ENCODE measurements around the gene SUSD1. TPM values are rescaled to one million over a fixed set of nuclear protein-coding genes. Genes with fewer than 3 reads are reported as not detected.
"Not testable (repeated sequence)": the region's sequence is repeated elsewhere in the genome, so short reads cannot be mapped to it uniquely, and the experiment has no call there.

The SUSD1 gene
- polyA plus RNA-seq, 3 donors = 31.7 to 41.4 (median 31.8) TPM

DNA sequence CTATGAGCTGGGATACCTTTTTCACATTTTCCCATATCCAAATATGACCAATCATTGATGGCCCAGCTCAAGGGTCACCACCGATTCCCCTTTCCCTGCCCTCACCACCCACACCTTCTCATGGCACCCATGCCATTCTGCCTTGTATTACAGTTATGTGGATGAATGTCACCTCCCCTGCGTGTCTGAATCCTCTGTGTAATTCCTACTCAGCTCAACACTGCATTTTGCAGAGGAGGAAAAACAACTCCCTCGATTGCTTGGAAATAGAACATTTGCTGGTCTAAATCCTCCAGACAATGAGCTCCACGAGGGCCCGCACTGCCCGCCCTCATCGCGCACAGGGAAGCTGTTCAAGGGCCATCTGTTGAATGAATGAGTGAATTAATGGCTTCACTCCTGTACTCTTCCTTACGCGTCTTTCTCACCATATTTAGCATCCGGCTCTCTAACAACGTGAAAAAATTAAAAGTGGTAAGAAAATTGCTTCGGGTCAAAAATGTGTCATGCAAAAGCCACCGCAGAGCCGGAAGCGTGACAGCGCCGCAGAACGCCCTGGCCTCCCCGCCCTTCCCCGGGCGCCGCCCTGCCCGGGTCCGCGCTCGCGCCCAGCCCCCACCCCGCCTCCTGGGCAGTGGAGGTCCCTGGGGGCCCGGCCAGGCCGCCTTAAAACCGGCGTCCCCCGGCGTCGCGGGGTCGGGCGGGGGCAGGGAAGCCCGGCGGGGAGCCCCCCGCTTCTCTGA, 704 bp downstream of the SUSD1 start:
- no peak for DNase-seq (ENCODE audit: low read depth in 3 of 3, low spot score in 2 of 3)

DNA sequence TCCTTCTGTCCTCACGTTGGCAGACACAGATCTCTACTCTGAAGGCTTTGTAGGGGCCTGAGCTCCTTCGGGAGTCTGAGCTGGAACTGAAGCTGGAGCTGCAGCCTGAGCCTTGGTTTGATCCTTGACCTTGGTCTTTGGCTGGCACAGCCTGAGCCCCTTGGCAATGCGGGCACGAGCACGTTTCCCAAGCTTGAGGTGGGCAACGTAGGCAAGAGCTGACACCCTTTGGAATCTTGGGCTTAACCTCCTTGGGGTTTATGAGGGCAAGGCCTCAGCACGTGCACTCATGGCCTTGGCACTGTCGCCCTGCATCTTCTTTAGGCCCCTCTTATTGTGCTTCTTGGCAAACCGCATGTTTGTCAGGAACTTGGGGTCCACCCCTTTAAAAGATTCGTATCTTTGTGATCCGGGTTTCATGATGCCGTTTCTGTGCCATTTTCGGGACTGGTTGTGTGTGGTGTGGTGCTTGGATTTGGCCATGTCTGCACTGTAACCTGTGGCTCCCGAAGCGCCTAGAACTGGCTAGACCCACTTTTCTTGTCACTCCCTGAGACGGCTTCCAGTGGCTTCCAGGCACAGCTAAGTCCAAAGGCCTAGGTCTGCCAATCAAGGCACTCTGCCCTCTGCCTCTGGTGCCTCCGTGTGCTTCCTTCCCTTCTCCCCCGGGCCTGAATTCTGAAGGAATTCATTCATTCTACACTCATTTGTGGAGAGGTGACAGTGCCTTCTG, 1.4 kb downstream of the SUSD1 start:
- DNase-seq (ENCODE audit: low read depth in 3 of 3, low spot score in 2 of 3) = no peak

GRCh38 chr9:112170968-112171367, 4.1 kb downstream of the SUSD1 start:
- no peak for DNase-seq (ENCODE audit: low read depth in 3 of 3, low spot score in 2 of 3)

GRCh38 chr9:112170235-112170634, 4.9 kb downstream of the SUSD1 start:
- DNase-seq (ENCODE audit: low read depth in 3 of 3, low spot score in 2 of 3) = no peak

- DNase-seq (ENCODE audit: low read depth in 3 of 3, low spot score in 2 of 3) = no peak
These were observed 5.7 kb downstream of the SUSD1 start for GRCh38 chr9:112169368-112169767.

- DNase-seq (ENCODE audit: low read depth in 3 of 3, low spot score in 2 of 3) = no peak
These were observed 6.9 kb downstream of the SUSD1 start for GRCh38 chr9:112168197-112168596.

- DNase-seq (ENCODE audit: low read depth in 3 of 3, low spot score in 2 of 3) = no peak
These were observed 8.6 kb downstream of the SUSD1 start for GRCh38 chr9:112166176-112167140.

DNA sequence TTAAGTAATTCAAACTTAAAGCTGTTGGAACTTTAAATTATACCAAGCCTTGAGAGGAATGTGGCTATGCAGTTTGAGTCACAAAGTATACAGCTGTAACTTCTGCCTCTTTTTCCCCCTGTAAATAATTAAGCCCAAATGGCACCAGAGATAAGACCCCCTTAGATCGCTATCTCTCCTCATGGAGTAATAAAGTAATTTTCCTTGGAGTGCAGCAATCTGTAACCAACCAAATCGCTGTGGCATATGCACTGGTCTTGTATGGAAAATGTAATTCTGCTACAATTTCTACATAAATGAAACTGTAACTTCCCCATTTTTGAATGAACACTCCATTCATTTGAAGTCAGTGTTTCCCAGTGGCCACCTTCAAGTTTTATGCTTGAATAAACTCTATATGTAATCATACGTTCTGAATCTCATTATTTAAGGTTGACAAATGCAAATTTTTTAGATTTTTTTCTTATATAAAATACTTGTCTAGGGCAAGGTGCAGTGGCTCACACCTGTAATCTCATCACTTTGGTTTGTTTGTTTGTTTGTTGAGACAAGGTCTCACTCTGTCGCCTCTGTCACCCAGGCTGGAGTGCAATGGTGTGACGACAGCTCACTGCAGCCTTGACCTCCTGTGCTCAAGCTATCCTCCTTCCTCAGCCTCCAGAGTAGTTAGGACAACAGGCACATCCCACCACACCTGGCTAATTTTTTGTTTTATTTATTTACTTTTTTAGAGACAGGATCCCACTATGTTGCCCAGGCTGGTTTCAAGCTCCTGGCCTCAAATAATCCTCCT, 12.3 kb downstream of the SUSD1 start:
- DNase-seq (ENCODE audit: low read depth in 3 of 3, low spot score in 2 of 3) = no peak

GRCh38 chr9:112159781-112160180, 15.3 kb downstream of the SUSD1 start:
- no peak for DNase-seq (ENCODE audit: low read depth in 3 of 3, low spot score in 2 of 3)

DNA sequence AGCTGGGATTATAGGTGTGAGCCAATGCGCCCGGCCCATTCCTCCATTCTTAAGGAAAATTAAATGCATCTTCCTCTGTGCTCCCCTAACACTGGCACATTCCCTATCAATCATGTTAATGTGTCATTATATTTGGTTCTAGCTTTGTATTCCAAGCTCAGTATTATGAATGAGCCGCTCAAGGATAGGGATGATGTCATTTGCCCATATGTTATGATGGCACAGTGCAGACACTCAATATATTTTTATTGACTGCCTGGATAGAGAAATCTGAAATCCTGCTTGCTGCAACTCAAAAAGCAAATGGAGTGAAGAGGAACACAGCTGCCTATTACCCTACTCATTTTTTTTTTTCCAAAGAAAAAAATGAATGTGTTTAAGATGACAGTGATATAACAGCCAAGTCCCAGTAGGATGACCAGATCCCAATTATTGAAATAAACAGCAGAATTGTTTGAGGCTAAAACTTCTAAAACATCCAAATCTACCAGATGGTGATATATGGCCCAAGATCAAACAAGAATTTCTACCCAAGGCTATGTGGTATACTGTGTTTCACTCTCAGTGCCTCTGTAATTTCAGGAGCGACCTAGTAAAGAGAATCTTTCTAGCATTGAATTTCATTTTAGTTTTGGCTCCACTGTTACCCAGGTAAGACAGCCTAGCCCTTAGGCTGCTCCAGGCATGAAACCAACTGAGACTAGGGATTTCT, 16.3 kb downstream of the SUSD1 start:
- DNase-seq (ENCODE audit: low read depth in 3 of 3, low spot score in 2 of 3) = no peak

- DNase-seq (ENCODE audit: low read depth in 3 of 3, low spot score in 2 of 3) = no peak
These were observed 17.1 kb downstream of the SUSD1 start for GRCh38 chr9:112157961-112158360.

GRCh38 chr9:112157087-112157486, 18.0 kb downstream of the SUSD1 start:
- no peak for DNase-seq (ENCODE audit: low read depth in 3 of 3, low spot score in 2 of 3)

- no peak for DNase-seq (ENCODE audit: low read depth in 3 of 3, low spot score in 2 of 3)
These were observed 25.9 kb downstream of the SUSD1 start for GRCh38 chr9:112149211-112149610.

- DNase-seq (ENCODE audit: low read depth in 3 of 3, low spot score in 2 of 3) = no peak
These were observed 29.2 kb downstream of the SUSD1 start for GRCh38 chr9:112145886-112146285.

- no peak for DNase-seq (ENCODE audit: low read depth in 3 of 3, low spot score in 2 of 3)
These were observed 30.3 kb downstream of the SUSD1 start for GRCh38 chr9:112144807-112145206.

DNA sequence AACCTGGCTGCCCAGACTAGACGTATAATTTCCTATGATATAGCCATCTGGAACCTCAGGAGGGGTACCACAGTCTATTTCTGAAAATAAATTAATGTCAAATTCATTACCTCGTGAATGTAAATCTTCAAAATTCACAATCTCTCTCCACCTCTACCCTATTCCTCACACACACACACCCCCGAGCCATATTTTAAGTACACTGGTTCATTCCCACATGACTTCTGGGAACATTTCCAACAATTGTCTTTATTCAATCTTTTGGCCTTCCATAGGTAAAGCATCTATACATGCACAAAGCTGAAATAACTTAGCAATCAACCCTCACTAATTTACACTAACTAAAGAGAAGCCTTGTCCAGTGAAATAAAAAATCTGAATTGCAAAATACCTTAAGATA, 32.7 kb downstream of the SUSD1 start:
- DNase-seq (ENCODE audit: low read depth in 3 of 3, low spot score in 2 of 3) = no peak

DNA sequence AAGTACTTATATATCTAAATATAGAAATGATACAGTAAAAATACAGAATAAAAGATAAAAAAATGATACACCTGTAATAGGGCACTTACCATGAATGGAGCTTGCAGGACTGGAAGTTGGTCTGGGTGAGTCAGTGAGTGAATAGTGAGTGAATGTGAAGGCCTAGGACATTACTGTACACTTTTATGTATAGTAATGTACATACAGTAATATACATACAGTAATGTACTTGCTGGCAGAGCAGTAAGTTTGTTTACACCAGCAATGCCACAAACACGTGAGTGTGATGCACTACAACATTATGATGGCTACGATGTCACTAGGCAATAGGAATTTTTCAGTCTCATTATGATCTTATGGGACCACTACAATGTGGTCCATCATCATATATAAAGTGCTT, 34.2 kb downstream of the SUSD1 start:
- DNase-seq (ENCODE audit: low read depth in 3 of 3, low spot score in 2 of 3) = no peak

- no peak for DNase-seq (ENCODE audit: low read depth in 3 of 3, low spot score in 2 of 3)
These were observed 38.0 kb downstream of the SUSD1 start for GRCh38 chr9:112137066-112137465.

DNA sequence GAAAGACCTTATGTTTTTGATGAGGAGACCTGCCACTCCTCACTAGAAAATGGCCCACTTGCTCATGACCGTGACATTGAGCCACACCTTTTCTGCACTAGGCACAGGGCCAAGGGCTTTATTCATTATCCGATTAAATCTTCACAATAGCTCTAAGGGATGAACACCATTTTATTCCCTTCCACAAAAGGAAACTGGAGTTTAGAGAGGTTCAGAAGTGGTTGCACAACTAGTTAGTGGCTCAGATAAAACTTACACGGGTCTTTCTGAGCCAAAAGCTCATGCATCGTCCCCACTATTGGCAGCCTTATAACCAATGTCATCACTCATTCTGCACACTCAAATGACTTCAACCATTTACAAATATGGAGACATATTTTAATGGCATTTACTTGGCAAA, 39.4 kb downstream of the SUSD1 start:
- no peak for DNase-seq (ENCODE audit: low read depth in 3 of 3, low spot score in 2 of 3)

DNA sequence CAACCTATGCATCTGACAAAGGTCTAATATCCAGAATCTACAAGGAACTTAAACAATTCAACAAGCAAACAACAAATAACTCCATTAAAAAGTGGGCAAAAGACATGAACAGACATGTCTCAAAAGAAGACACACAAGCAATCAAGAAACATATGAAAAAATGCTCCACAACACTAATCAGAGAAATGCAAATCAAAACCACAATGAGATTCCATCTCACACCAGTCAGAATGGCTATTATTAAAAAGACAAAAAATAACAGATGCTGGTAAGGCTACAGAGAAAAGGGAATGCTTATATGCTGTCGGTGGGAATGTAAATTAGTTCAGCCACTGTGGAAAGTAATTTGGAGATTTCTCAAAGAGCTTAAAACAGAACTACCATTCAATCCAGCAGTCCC, 41.3 kb downstream of the SUSD1 start:
- DNase-seq (ENCODE audit: low read depth in 3 of 3, low spot score in 2 of 3) = not testable (repeated sequence)

Data from right renal cortex interstitium (tissue), 3 donors.